H1 (cell line): Measurements from ENCODE around the gene ATP2C1.

Source experiments
- CTCF ChIP-seq, 3 experiments: IDR thresholded peaks; 1 replicate in 2 of 3; 2 replicates in 1 of 3; pipeline versions ENCODE4 v1.5.1 to v1.6.1; 2011; ENCODE audit warnings: low read length in 3 of 3, mild to moderate bottlenecking in 3 of 3, inconsistent platforms in 2 of 3, low read depth in 1 of 3, moderate library complexity in 1 of 3; ENCODE audit not compliant: insufficient read depth in 1 of 3; ENCODE audit errors: control extremely low read depth in 1 of 3
- GTF2F1 ChIP-seq: IDR thresholded peaks from 2 replicates; pipeline ENCODE4 v1.6.1; 2012; ENCODE audit warnings: low read depth, low read length, improper control_type of control experiment, borderline replicate concordance
- HDAC2 ChIP-seq, 2 experiments: fragments of 300-600 bp in 1 of 2; sonication (generic) in 1 of 2; IDR thresholded peaks; 2 replicates each; pipeline ENCODE4 v1.6.1; 2011 to 2012; ENCODE audit warnings: low read depth in 2 of 2, low read length in 2 of 2, mild to moderate bottlenecking in 2 of 2, moderate library complexity in 2 of 2, borderline replicate concordance in 1 of 2, inconsistent platforms in 1 of 2
- JUN ChIP-seq: IDR thresholded peaks from 2 replicates; pipeline ENCODE4 v1.6.1; 2011; ENCODE audit warnings: low read depth, mild to moderate bottlenecking, improper control_type of control experiment, low read length
- POLR2A ChIP-seq, 2 experiments: IDR thresholded peaks; 1 replicate in 1 of 2; 2 replicates in 1 of 2; pipeline ENCODE4 v1.6.1; 2011; ENCODE audit warnings: low read depth in 2 of 2, low read length in 2 of 2, mild to moderate bottlenecking in 2 of 2; ENCODE audit errors: control extremely low read depth in 1 of 2
- SIN3A ChIP-seq, 2 experiments: IDR thresholded peaks in 1 of 2; conservative IDR thresholded peaks in 1 of 2; 2 replicates each; pipeline ENCODE4 v1.6.1; 2011 to 2012; ENCODE audit warnings: low read length in 2 of 2, improper control_type of control experiment in 1 of 2, low read depth in 1 of 2, mild to moderate bottlenecking in 1 of 2
- SP4 ChIP-seq: IDR thresholded peaks from 2 replicates; pipeline ENCODE4 v1.6.1; 2012; ENCODE audit warnings: low read length, inconsistent platforms

GRCh38 chr3:130939753-130940152 is 45.9 kb downstream of the ATP2C1 start:
- no peak for TF ChIP-seq GTF2F1
- TF ChIP-seq CTCF (IDR thresholded peaks at IDR 0.05; ENCODE audit: control extremely low read depth in 1 of 3, insufficient read depth in 1 of 3, low read depth in 1 of 3, low read length in 3 of 3): no peak
- no peak for TF ChIP-seq SIN3A (conservative IDR thresholded peaks at IDR 0.05 in 1 of 2, IDR thresholded peaks at IDR 0.05 in 1 of 2; ENCODE audit: low read depth in 1 of 2, low read length in 2 of 2)
- no peak for TF ChIP-seq HDAC2 (IDR thresholded peaks at IDR 0.05; ENCODE audit: borderline replicate concordance in 1 of 2, low read depth in 2 of 2, low read length in 2 of 2)
- no peak for TF ChIP-seq POLR2A (IDR thresholded peaks at IDR 0.05; ENCODE audit: control extremely low read depth in 1 of 2, low read depth in 2 of 2, low read length in 2 of 2)
- no peak for TF ChIP-seq JUN
- TF ChIP-seq SP4: no peak
